Adrenal gland (tissue), 12 donors: Measurements from ENCODE around the gene PGA3. TPM values are rescaled to one million over a fixed set of nuclear protein-coding genes. Genes with fewer than 3 reads are reported as not detected.
"Not testable (repeated sequence)": the region's sequence is repeated elsewhere in the genome, so short reads cannot be mapped to it uniquely, and the experiment has no call there.

Experiments
- DNase-seq, 7 donors: peaks; one replicate each; pipeline ENCODE4 v3.0.0-alpha.2; 2019 to 2020
- H3K27ac ChIP-seq, 5 donors: fragments of 200-600 bp; sonication (generic) in 4 of 5; 1 replicate in 3 of 5; 2 replicates in 2 of 5; pipeline versions ENCODE4 v1.5.1 to v1.8.0; 2016 to 2020; ENCODE audit warnings: mild to moderate bottlenecking in 1 of 5
- H3K27me3 ChIP-seq: fragments of 200-600 bp; 2 replicates; pipeline ENCODE4 v1.8.0; 2021
- H3K36me3 ChIP-seq, 2 donors: fragments of 200-600 bp; replicated peaks in 1 of 2; 1 replicate in 1 of 2; 2 replicates in 1 of 2; pipeline versions ENCODE4 v1.5.1 to v1.8.0; 2018 to 2022
- H3K4me1 ChIP-seq, 2 donors: fragments of 200-600 bp; replicated peaks in 1 of 2; 1 replicate in 1 of 2; 2 replicates in 1 of 2; pipeline versions ENCODE4 v1.5.1 to v1.8.0; 2018 to 2021
- H3K4me3 ChIP-seq, 4 donors: fragments of 200-600 bp; sonication (generic) in 3 of 4; one replicate each; pipeline ENCODE4 v1.5.1; 2016 to 2018
- H3K9me3 ChIP-seq, 3 donors: fragments of 200-600 bp; sonication (generic) in 1 of 3; replicated peaks in 1 of 3; 1 replicate in 2 of 3; 2 replicates in 1 of 3; pipeline versions ENCODE4 v1.5.1 to v1.8.0; 2016 to 2021
- CTCF ChIP-seq, 6 experiments: fragments of 450-650 bp in 4 of 6; fragments of 200-600 bp in 2 of 6; sonication (generic) in 1 of 6; IDR thresholded peaks; 1 replicate in 5 of 6; 2 replicates in 1 of 6; pipeline versions ENCODE4 v1.5.1 to v1.8.0; 2016 to 2021; ENCODE audit warnings: antibody characterized with exemption in 6 of 6, mild to moderate bottlenecking in 2 of 6, moderate library complexity in 1 of 6
- POLR2A ChIP-seq, 2 donors: fragments of 450-650 bp; IDR thresholded peaks; one replicate each; pipeline ENCODE4 v1.6.1; 2017; ENCODE audit warnings: antibody characterized with exemption in 2 of 2, mild to moderate bottlenecking in 2 of 2, moderate library complexity in 1 of 2
- WGBS, 4 donors: extraction: QIAGEN DNeasy Blood & Tissue Kit in 2 of 4; methylation state at CpG; one replicate each; pipeline versions ENCODE4 v1.1.5 to v1.1.7; 2013 to 2017; 5-methylcytosine and 5-hydroxymethylcytosine counted together
- intact Hi-C, 2 donors: fragments of 100-400 bp; cut with DNase I; formaldehyde crosslinking; loops; one replicate each; pipeline versions ENCODE4 v1.14.1 to v1.15.0; 2022 to 2023
- polyA plus RNA-seq, 3 donors: library from polyadenylated mRNA; stranded (reverse); fragments of 200-250 nt in 2 of 3; fragments of 350-450 nt in 1 of 3; fragmentation: Illumina TruSeq in 1 of 3; extraction: RNeasy Lipid Tissue Mini Kit (QIAGEN cat#74804) in 1 of 3; gene quantifications; one replicate each; pipeline ENCODE4 v1.2.3, GENCODE V29; 2013 to 2014
- total RNA-seq, 9 donors: library from RNA; depleted of rRNA in 4 of 9; stranded (reverse); fragments of >200 nt in 4 of 9; fragments of 120-200 nt in 1 of 9; fragmentation: NEBNext Ultra II Directional in 1 of 9; extraction: Animal tissue kit (Norgen Biotek cat#: 25700) in 1 of 9; gene quantifications; one replicate each; pipeline versions ENCODE4 v1.1.0 to v1.2.4, GENCODE V29; 2013 to 2023
- donor health status: healthy with polysubstance abuse.
- donor health status: Bipolar disorder and iron deficiency.
- donor health status: DM: yes; HTN: yes; CAD: no.
- donor health status: DM: no; HTN: no; CAD: no.
- donor health status: DM: no; HTN: no; CAD: no.
- donor health status: DM: yes; HTN: yes; CAD: no.

The PGA3 gene
- total and polyA plus RNA-seq, 12 donors = 0.11 to 4.1 (median 1.7) TPM; not detected in 4

DNA sequence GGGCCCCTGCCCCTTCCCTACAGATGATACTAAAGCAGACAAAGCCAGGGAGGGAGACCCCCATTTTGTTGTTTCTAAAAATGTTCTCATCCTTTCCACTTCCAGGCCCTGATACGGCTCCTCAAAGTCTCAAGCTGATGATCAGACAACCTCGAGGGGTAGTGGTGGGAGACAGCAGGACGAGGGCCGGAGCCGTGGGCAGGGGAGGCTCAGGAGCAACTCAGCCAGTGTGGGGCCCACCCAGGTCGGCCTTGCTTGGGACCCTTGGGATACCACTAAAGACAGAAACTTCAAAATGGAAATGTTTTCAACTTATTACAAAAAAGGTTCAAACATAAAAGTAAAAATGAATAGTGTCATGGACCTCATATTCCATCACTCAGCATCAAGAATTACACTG, 26.9 kb upstream of the PGA3 start:
- Histone ChIP-seq H3K4me3 (no peak overlapping the region), H3K36me3 (no peaks in the 10 kb centered on the region), H3K27ac (no peak overlapping the region), H3K27me3 (peaks cover 3% of the 10 kb centered on the region), H3K9me3 (no peaks in the 10 kb centered on the region), H3K4me1 (no peaks in the 10 kb centered on the region)
- 62 to 73% (median 64%) methylated on average over 6 of the region's 6 CpGs for WGBS, 4 donors
- TF ChIP-seq POLR2A (IDR thresholded peaks at IDR 0.05) (no peak), CTCF (IDR thresholded peaks at IDR 0.05) (no peak)
- intact Hi-C loops = no loop called here
- DNase-seq = no peak

DNA sequence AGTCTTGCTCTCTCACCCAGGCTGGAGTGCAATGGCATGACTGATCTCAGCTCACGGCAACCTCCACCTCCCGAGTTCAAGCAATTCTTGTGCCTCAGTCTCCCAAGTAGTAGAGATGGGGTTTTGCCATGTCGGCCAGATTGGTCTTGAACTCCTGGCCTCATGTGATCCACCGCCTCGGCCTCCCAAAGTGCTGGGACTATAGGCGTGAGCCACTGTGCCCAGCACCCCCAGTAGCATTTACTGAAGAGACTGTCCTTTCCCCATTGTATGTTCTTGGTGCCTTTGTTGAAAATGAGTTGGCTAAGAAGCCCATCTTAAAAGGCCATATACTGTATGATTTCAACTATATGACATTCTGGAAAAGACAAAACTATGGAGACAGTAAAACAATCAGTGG, 23.1 kb upstream of the PGA3 start:
- DNase-seq, H3K36me3 ChIP-seq, H3K27me3 ChIP-seq, H3K4me1 ChIP-seq, H3K9me3 ChIP-seq, intact Hi-C loops, H3K4me3 ChIP-seq, H3K27ac ChIP-seq: not testable (repeated sequence)
- 87 to 98% (median 92%) methylated on average over 5 to 6 of the region's 6 CpGs; no CpG with 5 or more reads in 1 of the 4 donors for WGBS, 4 donors

DNA sequence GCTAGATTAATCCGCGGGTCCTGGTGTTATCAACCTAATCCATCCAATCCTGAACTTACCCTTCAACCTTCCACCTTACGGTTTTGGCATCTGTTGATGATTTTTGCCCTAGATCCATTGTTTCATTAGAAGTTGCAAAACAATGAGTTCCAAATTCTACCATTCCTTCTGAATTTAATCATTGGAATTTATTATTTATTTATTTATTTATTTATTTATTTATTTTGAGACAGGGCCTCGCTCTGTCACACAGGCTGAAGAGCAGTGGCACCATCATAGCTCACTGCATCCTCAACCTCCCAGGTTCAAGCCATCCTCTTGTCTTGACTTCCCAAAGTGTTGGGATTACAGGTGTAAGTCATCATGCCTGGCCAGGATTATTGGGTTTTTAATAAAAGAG, 21.8 kb upstream of the PGA3 start:
- Histone ChIP-seq H3K4me1 (no peaks in the 10 kb centered on the region), H3K9me3 (no peaks in the 10 kb centered on the region), H3K27me3 (no peaks in the 10 kb centered on the region), H3K4me3 (no peak overlapping the region), H3K36me3 (no peaks in the 10 kb centered on the region), H3K27ac (no peak overlapping the region)
- 90 to 93% (median 91%) methylated on average over 4 of the region's 4 CpGs for WGBS, 4 donors
- intact Hi-C loops = no loop called here
- TF ChIP-seq CTCF (IDR thresholded peaks at IDR 0.05) (no peak), POLR2A (IDR thresholded peaks at IDR 0.05) (no peak)
- no peak for DNase-seq

DNA sequence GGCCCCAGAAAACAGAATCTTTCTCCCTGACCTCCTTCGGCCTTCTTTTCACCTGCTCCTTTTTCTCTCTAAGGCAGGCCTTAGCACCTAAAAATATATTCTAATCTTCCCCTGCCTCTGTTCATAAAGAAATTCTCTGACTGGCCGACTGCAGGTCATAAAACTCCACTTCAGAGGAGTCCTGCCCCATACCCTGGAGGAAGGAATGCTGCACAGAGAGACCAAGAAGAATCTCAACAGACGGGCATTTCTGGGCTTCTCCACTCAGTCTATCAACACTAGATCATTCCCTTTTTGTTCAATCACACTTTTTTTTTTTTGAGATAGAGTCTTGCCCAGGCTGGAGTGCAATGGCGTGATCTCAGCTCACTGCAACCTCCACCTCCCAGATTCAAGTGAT, 19.7 kb upstream of the PGA3 start:
- TF ChIP-seq CTCF (IDR thresholded peaks at IDR 0.05) (no peak), POLR2A (IDR thresholded peaks at IDR 0.05) (no peak)
- no peak for DNase-seq
- no peaks in the 10 kb centered on the region for H3K4me1 ChIP-seq
- H3K4me3 ChIP-seq = no peak overlapping the region
- H3K27ac ChIP-seq = no peak overlapping the region
- intact Hi-C loops = no loop called here
- H3K9me3 ChIP-seq = no peaks in the 10 kb centered on the region
- H3K36me3 ChIP-seq = no peaks in the 10 kb centered on the region
- WGBS, 4 donors = 83 to 89% (median 87%) methylated on average over 4 of the region's 4 CpGs
- no peaks in the 10 kb centered on the region for H3K27me3 ChIP-seq

- no peaks in the 10 kb centered on the region for H3K9me3 ChIP-seq
- no peak for TF ChIP-seq POLR2A (IDR thresholded peaks at IDR 0.05)
- TF ChIP-seq CTCF (IDR thresholded peaks at IDR 0.05) = no peak
- WGBS, 4 donors = 63 to 80% (median 75%) methylated on average over 8 of the region's 8 CpGs
- no peak overlapping the region for H3K27ac ChIP-seq
- H3K4me3 ChIP-seq = no peak overlapping the region
- peaks cover 5% of the 10 kb centered on the region for H3K27me3 ChIP-seq
- H3K36me3 ChIP-seq = no peaks in the 10 kb centered on the region
- H3K4me1 ChIP-seq = no peaks in the 10 kb centered on the region
- no peak for DNase-seq
- intact Hi-C loops = loop anchor here in 1 of 2 donors (5.0 kb wide), 1 partner anchor 354 kb away; no protein-coding TSS in a partner anchor
These were observed 16.8 kb upstream of the PGA3 start for GRCh38 chr11:61186504-61186903.
